SK-N-SH treated with all-trans-retinoic acid at 6 μM for 48 hours (cell line): ENCODE measurements around the gene SPACA5.
"Not testable (repeated sequence)": the region's sequence is repeated elsewhere in the genome, so short reads cannot be mapped to it uniquely, and the experiment has no call there.

Experiments
- ATAC-seq: fragments of 200-7000 bp; cut with Tn5 transposase; 3 replicates; pipeline ENCODE4 v1.9.1; 2020; ENCODE audit warnings: mild to moderate bottlenecking, moderate library complexity
- ARNTL ChIP-seq: fragments of 450-650 bp; formaldehyde crosslinking; IDR thresholded peaks from 2 replicates; pipeline ENCODE4 v1.5.0; 2020; ENCODE audit warnings: low read depth, mild to moderate bottlenecking, moderate library complexity, borderline replicate concordance
- BACH2 ChIP-seq: fragments of 250-450 bp; sonication (Bioruptor Pico); IDR thresholded peaks from 2 replicates; pipeline ENCODE4 v1.9.0; 2021; ENCODE audit warnings: mild to moderate bottlenecking, borderline replicate concordance
- ESRRG ChIP-seq: fragments of 250-450 bp; sonication (Bioruptor Pico); IDR thresholded peaks from 2 replicates; pipeline ENCODE4 v1.6.1; 2021; ENCODE audit warnings: mild to moderate bottlenecking
- GLIS3 ChIP-seq: fragments of 250-450 bp; sonication (Bioruptor Pico); IDR thresholded peaks from 2 replicates; pipeline ENCODE4 v1.5.0; 2020; ENCODE audit warnings: mild to moderate bottlenecking, moderate library complexity
- OSR1 ChIP-seq: fragments of 250-450 bp; sonication (Bioruptor Pico); IDR thresholded peaks from 2 replicates; pipeline ENCODE4 v1.8.0; 2022; ENCODE audit warnings: moderate library complexity, mild to moderate bottlenecking, inconsistent platforms
- PPARA ChIP-seq: fragments of 250-450 bp; sonication (Bioruptor Pico); IDR thresholded peaks from 2 replicates; pipeline ENCODE4 v1.5.0; 2020; ENCODE audit warnings: mild to moderate bottlenecking, borderline replicate concordance
- RARB ChIP-seq: fragments of 250-450 bp; sonication (Bioruptor Pico); IDR thresholded peaks from 2 replicates; pipeline ENCODE4 v1.8.0; 2021; ENCODE audit warnings: mild to moderate bottlenecking, moderate library complexity
- SNAI2 ChIP-seq: fragments of 250-450 bp; sonication (Bioruptor Pico); IDR thresholded peaks from 2 replicates; pipeline ENCODE4 v1.5.0; 2020; ENCODE audit warnings: mild to moderate bottlenecking, moderate library complexity
- TCF4 ChIP-seq: fragments of 250-450 bp; sonication (Bioruptor Pico); IDR thresholded peaks from 2 replicates; pipeline ENCODE4 v1.8.0; 2021; ENCODE audit warnings: mild to moderate bottlenecking, moderate library complexity, borderline replicate concordance
- TOX ChIP-seq: fragments of 250-450 bp; sonication (Bioruptor Pico); IDR thresholded peaks from 2 replicates; pipeline ENCODE4 v1.8.0; 2021; ENCODE audit warnings: mild to moderate bottlenecking, moderate library complexity, borderline replicate concordance
- ZC3H10 ChIP-seq: fragments of 250-450 bp; sonication (Bioruptor Pico); IDR thresholded peaks from 2 replicates; pipeline ENCODE4 v1.5.1; 2021; ENCODE audit warnings: mild to moderate bottlenecking, moderate library complexity
- ZFP3 ChIP-seq: fragments of 250-450 bp; sonication (Bioruptor Pico); IDR thresholded peaks from 2 replicates; pipeline ENCODE4 v1.5.0; 2020; ENCODE audit warnings: mild to moderate bottlenecking, moderate library complexity
- ZFP30 ChIP-seq: fragments of 450-650 bp; formaldehyde crosslinking; IDR thresholded peaks from 2 replicates; pipeline ENCODE4 v1.5.0; 2022; ENCODE audit warnings: mild to moderate bottlenecking, moderate library complexity
- ZNF565 ChIP-seq: fragments of 450-650 bp; formaldehyde crosslinking; conservative IDR thresholded peaks from 2 replicates; pipeline ENCODE4 v1.5.0; 2020; ENCODE audit warnings: low read depth, mild to moderate bottlenecking, moderate library complexity
- ZNF70 ChIP-seq: fragments of 450-650 bp; formaldehyde crosslinking; IDR thresholded peaks from 2 replicates; pipeline ENCODE4 v1.5.0; 2020; ENCODE audit warnings: mild to moderate bottlenecking, moderate library complexity
- ZNF8 ChIP-seq: fragments of 450-650 bp; formaldehyde crosslinking; IDR thresholded peaks from 2 replicates; pipeline ENCODE4 v1.5.0; 2020; ENCODE audit warnings: mild to moderate bottlenecking, moderate library complexity
- TF ChIP-seq, protein P1 (sequence below): fragments of 250-450 bp; sonication (Bioruptor Pico); IDR thresholded peaks from 2 replicates; pipeline ENCODE4 v1.5.1; 2020; ENCODE audit warnings: low read depth, mild to moderate bottlenecking, moderate library complexity
- TF ChIP-seq, protein P2 (sequence below): fragments of 250-450 bp; sonication (Bioruptor Pico); IDR thresholded peaks from 2 replicates; pipeline ENCODE4 v1.5.0; 2020; ENCODE audit warnings: mild to moderate bottlenecking, moderate library complexity
- TF ChIP-seq, protein P3 (sequence below): fragments of 250-450 bp; sonication (Bioruptor Pico); IDR thresholded peaks from 2 replicates; pipeline ENCODE4 v1.8.0; 2021; ENCODE audit warnings: low read depth, mild to moderate bottlenecking, moderate library complexity, borderline replicate concordance
- TF ChIP-seq, protein P4 (sequence below): fragments of 250-450 bp; sonication (Bioruptor Pico); IDR thresholded peaks from 2 replicates; pipeline ENCODE4 v1.8.0; 2020; ENCODE audit warnings: mild to moderate bottlenecking, moderate library complexity, borderline replicate concordance
- TF ChIP-seq, protein P5 (sequence below): fragments of 250-450 bp; sonication (Bioruptor Pico); IDR thresholded peaks from 2 replicates; pipeline ENCODE4 v1.5.1; 2021; ENCODE audit warnings: mild to moderate bottlenecking, moderate library complexity

The SPACA5 gene

DNA sequence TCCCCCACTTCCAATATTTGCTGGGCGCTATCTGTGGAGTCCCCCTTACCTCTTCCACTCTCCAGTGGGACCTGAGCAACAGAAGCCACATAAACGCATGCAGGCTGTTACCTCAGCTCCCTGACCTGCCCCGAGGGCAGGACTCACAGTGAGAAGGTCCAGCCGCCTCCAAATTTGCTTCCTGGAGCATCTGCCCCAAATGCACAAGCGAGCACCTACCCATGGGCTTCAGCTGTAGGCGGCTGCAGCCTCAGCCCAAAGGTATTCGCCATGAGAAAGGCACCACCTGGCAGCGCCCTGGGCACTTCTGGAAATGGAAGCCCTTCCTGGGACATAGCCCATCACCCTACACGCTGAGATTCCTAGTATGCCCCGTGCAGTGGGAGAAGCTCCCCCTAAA, 23.4 kb downstream of the SPACA5 start:
- no peak for ATAC-seq
- no peak for TF ChIP-seq TCF4 (CRISPR knock-in tag)
- TF ChIP-seq, protein P1, sequence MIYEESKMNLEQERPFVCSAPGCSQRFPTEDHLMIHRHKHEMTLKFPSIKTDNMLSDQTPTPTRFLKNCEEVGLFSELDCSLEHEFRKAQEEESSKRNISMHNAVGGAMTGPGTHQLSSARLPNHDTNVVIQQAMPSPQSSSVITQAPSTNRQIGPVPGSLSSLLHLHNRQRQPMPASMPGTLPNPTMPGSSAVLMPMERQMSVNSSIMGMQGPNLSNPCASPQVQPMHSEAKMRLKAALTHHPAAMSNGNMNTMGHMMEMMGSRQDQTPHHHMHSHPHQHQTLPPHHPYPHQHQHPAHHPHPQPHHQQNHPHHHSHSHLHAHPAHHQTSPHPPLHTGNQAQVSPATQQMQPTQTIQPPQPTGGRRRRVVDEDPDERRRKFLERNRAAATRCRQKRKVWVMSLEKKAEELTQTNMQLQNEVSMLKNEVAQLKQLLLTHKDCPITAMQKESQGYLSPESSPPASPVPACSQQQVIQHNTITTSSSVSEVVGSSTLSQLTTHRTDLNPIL (CRISPR knock-in tag): no peak

DNA sequence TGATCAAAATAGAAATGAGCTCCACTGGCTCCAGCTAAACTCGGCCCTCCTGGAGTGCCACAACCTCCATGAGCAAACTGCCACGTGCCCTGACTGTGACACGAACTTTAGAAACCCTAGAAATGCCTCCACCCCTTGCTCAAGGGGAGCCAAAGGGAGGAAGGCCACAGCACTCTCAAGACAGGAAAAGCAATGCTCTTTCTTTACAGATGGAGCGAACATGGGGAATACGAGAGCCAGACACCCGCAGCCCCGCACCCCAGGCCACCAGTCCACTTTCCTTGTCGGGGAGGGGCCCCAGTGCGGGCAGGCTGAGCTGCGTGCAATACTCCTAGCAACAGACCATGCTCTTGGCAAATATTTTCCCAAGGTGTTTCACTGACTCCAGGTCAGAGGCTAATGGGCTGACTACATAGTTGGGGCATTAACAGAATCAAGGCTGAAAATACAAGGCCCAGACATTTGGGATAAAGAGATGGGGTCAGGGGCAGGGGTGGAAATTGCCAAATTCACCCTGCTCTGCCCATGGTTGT, 23.9 kb downstream of the SPACA5 start:
- not testable (repeated sequence) for ATAC-seq

DNA sequence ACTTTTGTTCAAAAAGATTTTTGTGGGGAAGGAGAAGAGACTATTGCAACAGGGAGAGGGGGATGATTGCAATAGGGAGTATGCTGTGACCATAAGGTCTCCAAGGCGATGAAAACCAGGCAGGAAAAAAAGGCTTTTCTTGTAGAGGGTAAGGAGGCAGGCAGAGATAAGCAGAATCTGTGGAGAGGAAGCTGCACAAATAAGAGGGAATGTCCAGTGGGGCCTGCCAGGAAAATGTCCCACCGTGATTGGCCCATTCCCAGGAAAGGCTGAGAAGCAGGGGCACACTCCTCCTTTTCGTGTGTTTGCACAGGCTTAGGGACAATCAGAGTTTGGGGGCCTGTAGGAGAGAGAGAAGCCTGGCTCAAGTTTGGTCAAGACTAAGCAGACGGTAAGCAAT, 29.1 kb downstream of the SPACA5 start:
- TF ChIP-seq PPARA (CRISPR knock-in tag) (no peak), ZC3H10 (CRISPR knock-in tag) (no peak), OSR1 (no peak), TCF4 (CRISPR knock-in tag) (no peak), SNAI2 (no peak), ESRRG (CRISPR knock-in tag) (no peak), ZFP3 (CRISPR knock-in tag) (no peak)
- TF ChIP-seq, protein P2, sequence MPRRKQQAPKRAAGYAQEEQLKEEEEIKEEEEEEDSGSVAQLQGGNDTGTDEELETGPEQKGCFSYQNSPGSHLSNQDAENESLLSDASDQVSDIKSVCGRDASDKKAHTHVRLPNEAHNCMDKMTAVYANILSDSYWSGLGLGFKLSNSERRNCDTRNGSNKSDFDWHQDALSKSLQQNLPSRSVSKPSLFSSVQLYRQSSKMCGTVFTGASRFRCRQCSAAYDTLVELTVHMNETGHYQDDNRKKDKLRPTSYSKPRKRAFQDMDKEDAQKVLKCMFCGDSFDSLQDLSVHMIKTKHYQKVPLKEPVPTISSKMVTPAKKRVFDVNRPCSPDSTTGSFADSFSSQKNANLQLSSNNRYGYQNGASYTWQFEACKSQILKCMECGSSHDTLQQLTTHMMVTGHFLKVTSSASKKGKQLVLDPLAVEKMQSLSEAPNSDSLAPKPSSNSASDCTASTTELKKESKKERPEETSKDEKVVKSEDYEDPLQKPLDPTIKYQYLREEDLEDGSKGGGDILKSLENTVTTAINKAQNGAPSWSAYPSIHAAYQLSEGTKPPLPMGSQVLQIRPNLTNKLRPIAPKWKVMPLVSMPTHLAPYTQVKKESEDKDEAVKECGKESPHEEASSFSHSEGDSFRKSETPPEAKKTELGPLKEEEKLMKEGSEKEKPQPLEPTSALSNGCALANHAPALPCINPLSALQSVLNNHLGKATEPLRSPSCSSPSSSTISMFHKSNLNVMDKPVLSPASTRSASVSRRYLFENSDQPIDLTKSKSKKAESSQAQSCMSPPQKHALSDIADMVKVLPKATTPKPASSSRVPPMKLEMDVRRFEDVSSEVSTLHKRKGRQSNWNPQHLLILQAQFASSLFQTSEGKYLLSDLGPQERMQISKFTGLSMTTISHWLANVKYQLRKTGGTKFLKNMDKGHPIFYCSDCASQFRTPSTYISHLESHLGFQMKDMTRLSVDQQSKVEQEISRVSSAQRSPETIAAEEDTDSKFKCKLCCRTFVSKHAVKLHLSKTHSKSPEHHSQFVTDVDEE (CRISPR knock-in tag): no peak
- TF ChIP-seq, protein P3, sequence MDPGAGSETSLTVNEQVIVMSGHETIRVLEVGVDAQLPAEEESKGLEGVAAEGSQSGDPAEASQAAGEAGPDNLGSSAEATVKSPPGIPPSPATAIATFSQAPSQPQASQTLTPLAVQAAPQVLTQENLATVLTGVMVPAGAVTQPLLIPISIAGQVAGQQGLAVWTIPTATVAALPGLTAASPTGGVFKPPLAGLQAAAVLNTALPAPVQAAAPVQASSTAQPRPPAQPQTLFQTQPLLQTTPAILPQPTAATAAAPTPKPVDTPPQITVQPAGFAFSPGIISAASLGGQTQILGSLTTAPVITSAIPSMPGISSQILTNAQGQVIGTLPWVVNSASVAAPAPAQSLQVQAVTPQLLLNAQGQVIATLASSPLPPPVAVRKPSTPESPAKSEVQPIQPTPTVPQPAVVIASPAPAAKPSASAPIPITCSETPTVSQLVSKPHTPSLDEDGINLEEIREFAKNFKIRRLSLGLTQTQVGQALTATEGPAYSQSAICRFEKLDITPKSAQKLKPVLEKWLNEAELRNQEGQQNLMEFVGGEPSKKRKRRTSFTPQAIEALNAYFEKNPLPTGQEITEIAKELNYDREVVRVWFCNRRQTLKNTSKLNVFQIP (CRISPR knock-in tag): no peak
- TF ChIP-seq, protein P4, sequence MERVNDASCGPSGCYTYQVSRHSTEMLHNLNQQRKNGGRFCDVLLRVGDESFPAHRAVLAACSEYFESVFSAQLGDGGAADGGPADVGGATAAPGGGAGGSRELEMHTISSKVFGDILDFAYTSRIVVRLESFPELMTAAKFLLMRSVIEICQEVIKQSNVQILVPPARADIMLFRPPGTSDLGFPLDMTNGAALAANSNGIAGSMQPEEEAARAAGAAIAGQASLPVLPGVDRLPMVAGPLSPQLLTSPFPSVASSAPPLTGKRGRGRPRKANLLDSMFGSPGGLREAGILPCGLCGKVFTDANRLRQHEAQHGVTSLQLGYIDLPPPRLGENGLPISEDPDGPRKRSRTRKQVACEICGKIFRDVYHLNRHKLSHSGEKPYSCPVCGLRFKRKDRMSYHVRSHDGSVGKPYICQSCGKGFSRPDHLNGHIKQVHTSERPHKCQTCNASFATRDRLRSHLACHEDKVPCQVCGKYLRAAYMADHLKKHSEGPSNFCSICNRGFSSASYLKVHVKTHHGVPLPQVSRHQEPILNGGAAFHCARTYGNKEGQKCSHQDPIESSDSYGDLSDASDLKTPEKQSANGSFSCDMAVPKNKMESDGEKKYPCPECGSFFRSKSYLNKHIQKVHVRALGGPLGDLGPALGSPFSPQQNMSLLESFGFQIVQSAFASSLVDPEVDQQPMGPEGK (CRISPR knock-in tag): no peak
- TF ChIP-seq, protein P5, sequence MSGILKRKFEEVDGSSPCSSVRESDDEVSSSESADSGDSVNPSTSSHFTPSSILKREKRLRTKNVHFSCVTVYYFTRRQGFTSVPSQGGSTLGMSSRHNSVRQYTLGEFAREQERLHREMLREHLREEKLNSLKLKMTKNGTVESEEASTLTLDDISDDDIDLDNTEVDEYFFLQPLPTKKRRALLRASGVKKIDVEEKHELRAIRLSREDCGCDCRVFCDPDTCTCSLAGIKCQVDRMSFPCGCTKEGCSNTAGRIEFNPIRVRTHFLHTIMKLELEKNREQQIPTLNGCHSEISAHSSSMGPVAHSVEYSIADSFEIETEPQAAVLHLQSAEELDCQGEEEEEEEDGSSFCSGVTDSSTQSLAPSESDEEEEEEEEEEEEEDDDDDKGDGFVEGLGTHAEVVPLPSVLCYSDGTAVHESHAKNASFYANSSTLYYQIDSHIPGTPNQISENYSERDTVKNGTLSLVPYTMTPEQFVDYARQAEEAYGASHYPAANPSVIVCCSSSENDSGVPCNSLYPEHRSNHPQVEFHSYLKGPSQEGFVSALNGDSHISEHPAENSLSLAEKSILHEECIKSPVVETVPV: no peak
- ATAC-seq: no peak

DNA sequence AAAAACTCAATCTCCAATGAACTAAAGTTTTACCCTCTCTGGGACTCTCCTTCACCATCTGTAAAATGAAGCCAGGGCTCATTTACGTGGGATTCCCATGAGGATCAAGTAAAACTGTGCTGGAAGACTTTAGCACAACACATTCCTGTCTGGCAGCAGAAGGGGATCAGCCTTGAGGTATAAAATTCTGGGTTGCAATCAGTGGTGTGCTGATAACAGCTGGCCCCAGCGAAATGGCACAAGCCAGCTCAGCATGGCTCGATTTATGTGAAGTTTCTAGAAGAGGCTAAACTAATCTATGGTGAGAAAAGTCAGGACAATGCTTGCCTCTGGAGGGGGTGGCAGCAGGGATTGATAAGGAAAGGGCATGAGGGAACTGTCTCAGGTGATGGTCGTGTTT, 36.3 kb downstream of the SPACA5 start:
- no peak for ATAC-seq
- TF ChIP-seq ZNF70 (CRISPR knock-in tag): no peak
- TF ChIP-seq, protein P3 (CRISPR knock-in tag): no peak
- TF ChIP-seq ESRRG (CRISPR knock-in tag): no peak
- TF ChIP-seq ZNF565: no peak
- TF ChIP-seq, protein P1 (CRISPR knock-in tag): no peak
- TF ChIP-seq ZFP30 (CRISPR knock-in tag): no peak
- TF ChIP-seq, protein P5: no peak
- no peak for TF ChIP-seq ZNF8 (CRISPR knock-in tag)
- TF ChIP-seq RARB (CRISPR knock-in tag): no peak
- TF ChIP-seq ARNTL (CRISPR knock-in tag): no peak
- no peak for TF ChIP-seq BACH2 (CRISPR knock-in tag)
- no peak for TF ChIP-seq GLIS3 (CRISPR knock-in tag)
- no peak for TF ChIP-seq TOX
- no peak for TF ChIP-seq ZC3H10 (CRISPR knock-in tag)
